ENCODE data around the gene GRPEL2.

GRPEL2 gene

GRCh38 chr5:149355688-149356087 lies 10.4 kb downstream of the GRPEL2 start:
- ChIA-PET POLR2A (interaction anchor here (0.6 to 5.6 kb wide), 3 partner anchors 11 to 35 kb away, joined by 3 to 77 read pairs (median 3); partner anchors contain the start of gene GRPEL2), CTCF (interaction anchor here (1.2 to 1.5 kb wide), 3 partner anchors 10 to 78 kb away, joined by 4 to 7 read pairs (median 4); no protein-coding TSS in a partner anchor)
- Histone ChIP-seq H3K4me1 (ENCODE audit: control insufficient read depth, insufficient read depth, low read length) (no peaks in the 10 kb centered on the region), H3K27ac (ENCODE audit: extremely low read depth, low read depth, low read length) (no peak overlapping the region), H3K4me3 (ENCODE audit: low read depth, low read length) (no peak overlapping the region), H3K36me3 (ENCODE audit: control insufficient read depth in 2 of 2, insufficient read depth in 1 of 2, low read length in 2 of 2) (peaks cover 25 to 53% of the 10 kb centered on the region in 2 experiments), H3K9me3 (ENCODE audit: control insufficient read depth, insufficient read depth, low read depth, low read length) (no peaks in the 10 kb centered on the region)
- no peak for TF ChIP-seq ZNF423 (tag by site-specific recombination; IDR thresholded peaks at IDR 0.05)
- TF ChIP-seq, protein P1, sequence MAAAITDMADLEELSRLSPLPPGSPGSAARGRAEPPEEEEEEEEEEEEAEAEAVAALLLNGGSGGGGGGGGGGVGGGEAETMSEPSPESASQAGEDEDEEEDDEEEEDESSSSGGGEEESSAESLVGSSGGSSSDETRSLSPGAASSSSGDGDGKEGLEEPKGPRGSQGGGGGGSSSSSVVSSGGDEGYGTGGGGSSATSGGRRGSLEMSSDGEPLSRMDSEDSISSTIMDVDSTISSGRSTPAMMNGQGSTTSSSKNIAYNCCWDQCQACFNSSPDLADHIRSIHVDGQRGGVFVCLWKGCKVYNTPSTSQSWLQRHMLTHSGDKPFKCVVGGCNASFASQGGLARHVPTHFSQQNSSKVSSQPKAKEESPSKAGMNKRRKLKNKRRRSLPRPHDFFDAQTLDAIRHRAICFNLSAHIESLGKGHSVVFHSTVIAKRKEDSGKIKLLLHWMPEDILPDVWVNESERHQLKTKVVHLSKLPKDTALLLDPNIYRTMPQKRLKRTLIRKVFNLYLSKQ (tag by site-specific recombination; IDR thresholded peaks at IDR 0.05; ENCODE audit: borderline replicate concordance) = no peak
- no peak for TF ChIP-seq ZNF544 (tag by site-specific recombination; IDR thresholded peaks at IDR 0.05)
- no peak for TF ChIP-seq PBX3 (CRISPR knock-in tag; IDR thresholded peaks at IDR 0.05)
- no peak for TF ChIP-seq ZXDB (tag by site-specific recombination; IDR thresholded peaks at IDR 0.05)
- no peak for TF ChIP-seq ZEB2 (tag by site-specific recombination; IDR thresholded peaks at IDR 0.05)
- TF ChIP-seq SP2 (tag by site-specific recombination; IDR thresholded peaks at IDR 0.05) = no peak
- TF ChIP-seq ZNF426 (tag by site-specific recombination; IDR thresholded peaks at IDR 0.05) = no peak
- TF ChIP-seq ZNF311 (tag by site-specific recombination; IDR thresholded peaks at IDR 0.05; ENCODE audit: borderline replicate concordance) = no peak
- TF ChIP-seq ZFHX2 (tag by site-specific recombination; conservative IDR thresholded peaks at IDR 0.05) = no peak
- no peak for TF ChIP-seq CTCF (tag by site-specific recombination; IDR thresholded peaks at IDR 0.05)
- TF ChIP-seq TCF7L2 (IDR thresholded peaks at IDR 0.05; ENCODE audit: borderline replicate concordance, low read depth, low read length) = no peak
- TF ChIP-seq ZNF24 (tag by site-specific recombination; IDR thresholded peaks at IDR 0.05) = no peak
- TF ChIP-seq ZSCAN4 (tag by site-specific recombination; IDR thresholded peaks at IDR 0.05) = no peak
- TF ChIP-seq HOXD13 (CRISPR knock-in tag; IDR thresholded peaks at IDR 0.05; ENCODE audit: borderline replicate concordance) = no peak

- Histone ChIP-seq H3K4me3 (ENCODE audit: low read depth, low read length) (no peak overlapping the region), H3K9me3 (ENCODE audit: control insufficient read depth, insufficient read depth, low read depth, low read length) (no peaks in the 10 kb centered on the region), H3K27ac (ENCODE audit: extremely low read depth, low read depth, low read length) (no peak overlapping the region), H3K4me1 (ENCODE audit: control insufficient read depth, insufficient read depth, low read length) (no peaks in the 10 kb centered on the region), H3K36me3 (ENCODE audit: control insufficient read depth in 2 of 2, insufficient read depth in 1 of 2, low read length in 2 of 2) (peaks cover 24 to 46% of the 10 kb centered on the region in 2 experiments)
- POLR2A ChIA-PET = interaction anchor here (0.6 to 5.6 kb wide), 4 partner anchors 12 to 231 kb away, joined by 3 to 77 read pairs (median 5); partner anchors contain the start of gene GRPEL2
- CTCF ChIA-PET = interaction anchor here (0.9 to 1.8 kb wide), 5 partner anchors 9 to 77 kb away, joined by 3 to 7 read pairs (median 4); no protein-coding TSS in a partner anchor
- no peak for TF ChIP-seq ZNF223 (tag by site-specific recombination; IDR thresholded peaks at IDR 0.05)
- no peak for TF ChIP-seq GLIS1 (tag by site-specific recombination; IDR thresholded peaks at IDR 0.05)
- no peak for TF ChIP-seq CTCF (tag by site-specific recombination; IDR thresholded peaks at IDR 0.05)
- TF ChIP-seq, protein P2, sequence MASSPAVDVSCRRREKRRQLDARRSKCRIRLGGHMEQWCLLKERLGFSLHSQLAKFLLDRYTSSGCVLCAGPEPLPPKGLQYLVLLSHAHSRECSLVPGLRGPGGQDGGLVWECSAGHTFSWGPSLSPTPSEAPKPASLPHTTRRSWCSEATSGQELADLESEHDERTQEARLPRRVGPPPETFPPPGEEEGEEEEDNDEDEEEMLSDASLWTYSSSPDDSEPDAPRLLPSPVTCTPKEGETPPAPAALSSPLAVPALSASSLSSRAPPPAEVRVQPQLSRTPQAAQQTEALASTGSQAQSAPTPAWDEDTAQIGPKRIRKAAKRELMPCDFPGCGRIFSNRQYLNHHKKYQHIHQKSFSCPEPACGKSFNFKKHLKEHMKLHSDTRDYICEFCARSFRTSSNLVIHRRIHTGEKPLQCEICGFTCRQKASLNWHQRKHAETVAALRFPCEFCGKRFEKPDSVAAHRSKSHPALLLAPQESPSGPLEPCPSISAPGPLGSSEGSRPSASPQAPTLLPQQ (tag by site-specific recombination; IDR thresholded peaks at IDR 0.05) = no peak
- TF ChIP-seq ZNF114 (tag by site-specific recombination; IDR thresholded peaks at IDR 0.05) = no peak
- no peak for TF ChIP-seq ZNF623 (tag by site-specific recombination; IDR thresholded peaks at IDR 0.05)
- TF ChIP-seq ZSCAN23 (tag by site-specific recombination; IDR thresholded peaks at IDR 0.05) = no peak
- TF ChIP-seq GLI2 (tag by site-specific recombination; IDR thresholded peaks at IDR 0.05; ENCODE audit: borderline replicate concordance, low read depth) = no peak
- TF ChIP-seq SP7 (tag by site-specific recombination; IDR thresholded peaks at IDR 0.05) = no peak
- no peak for TF ChIP-seq ZNF624 (tag by site-specific recombination; IDR thresholded peaks at IDR 0.05)
Measured at GRCh38 chr5:149356391-149356790, 11.1 kb downstream of the GRPEL2 start.
